Germinal center (tissue), 1 donor: ENCODE results near the gene SEMA6A.
"Not testable (repeated sequence)": the region's sequence is repeated elsewhere in the genome, so short reads cannot be mapped to it uniquely, and the experiment has no call there.

Source experiments
- DNase-seq: peaks from one replicate; pipeline ENCODE4 v3.0.0; 2012; ENCODE audit warnings: mixed read lengths, low spot score

SEMA6A gene

GRCh38 chr5:116553366-116553765, 21.3 kb downstream of the SEMA6A start:
- no peak for DNase-seq

- DNase-seq = no peak
Measured at GRCh38 chr5:116550082-116550481, 24.5 kb downstream of the SEMA6A start.

GRCh38 chr5:116546743-116547124, 27.9 kb downstream of the SEMA6A start:
- DNase-seq = no peak

GRCh38 chr5:116546033-116546742, 28.4 kb downstream of the SEMA6A start:
- no peak for DNase-seq

GRCh38 chr5:116545465-116545864, 29.2 kb downstream of the SEMA6A start:
- DNase-seq = not testable (repeated sequence)

- DNase-seq = no peak
Measured at GRCh38 chr5:116544531-116545241, 29.9 kb downstream of the SEMA6A start.

- DNase-seq = no peak
Measured at GRCh38 chr5:116543501-116543900, 31.1 kb downstream of the SEMA6A start.

GRCh38 chr5:116542619-116543018, 32.0 kb downstream of the SEMA6A start:
- no peak for DNase-seq

GRCh38 chr5:116539222-116539621, 35.4 kb downstream of the SEMA6A start:
- no peak for DNase-seq

- DNase-seq = no peak
Measured at GRCh38 chr5:116536316-116537083, 38.1 kb downstream of the SEMA6A start.

- no peak for DNase-seq
Measured at GRCh38 chr5:116534964-116535651, 39.5 kb downstream of the SEMA6A start.

- no peak for DNase-seq
Measured at GRCh38 chr5:116532762-116533525, 41.7 kb downstream of the SEMA6A start.

- no peak for DNase-seq
Measured at GRCh38 chr5:116531635-116532034, 43.0 kb downstream of the SEMA6A start.

GRCh38 chr5:116531117-116531516, 43.5 kb downstream of the SEMA6A start:
- no peak for DNase-seq

- DNase-seq = no peak
Measured at GRCh38 chr5:116530276-116530675, 44.3 kb downstream of the SEMA6A start.

- DNase-seq = no peak
Measured at GRCh38 chr5:116529615-116530014, 45.0 kb downstream of the SEMA6A start.

GRCh38 chr5:116528519-116529234, 45.9 kb downstream of the SEMA6A start:
- DNase-seq = no peak

GRCh38 chr5:116527582-116527981, 47.0 kb downstream of the SEMA6A start:
- DNase-seq = no peak

GRCh38 chr5:116525674-116526073, 48.9 kb downstream of the SEMA6A start:
- DNase-seq = no peak

- DNase-seq = no peak
Measured at GRCh38 chr5:116524966-116525365, 49.7 kb downstream of the SEMA6A start.
